ENCODE data around the gene DDX53.

Gene DDX53

GRCh38 chrX:23052324-23052723 is 52.6 kb downstream of the DDX53 start:
- no peak for DNase-seq

Measured in stimulated activated CD4-positive, alpha-beta T cell treated with anti-CD3 and anti-CD28 coated beads, Interleukin-4, amount 100 ng/mL, for 4 hours (primary cell).